Ovary (tissue), 9 donors: ENCODE measurements around the gene DCHS2. TPM values are rescaled to one million over a fixed set of nuclear protein-coding genes. Genes with fewer than 3 reads are reported as not detected.

Experiments
- DNase-seq, 5 donors: peaks; one replicate each; pipeline ENCODE4 v3.0.0-alpha.2; 2019 to 2020
- H3K27ac ChIP-seq, 2 donors: fragments of 200-600 bp; one replicate each; pipeline versions ENCODE4 v1.5.1 to v1.8.0; 2019 to 2022
- H3K27me3 ChIP-seq: fragments of 200-600 bp; one replicate; pipeline ENCODE4 v1.8.0; 2022
- H3K36me3 ChIP-seq: fragments of 200-600 bp; sonication (generic); one replicate; pipeline ENCODE4 v1.5.1; 2019
- H3K4me1 ChIP-seq: one replicate; pipeline ENCODE4 v1.8.1; 2013; ENCODE audit warnings: mild to moderate bottlenecking, moderate library complexity; ENCODE audit not compliant: insufficient read depth
- H3K4me3 ChIP-seq: fragments of 200-600 bp; sonication (generic); one replicate; pipeline ENCODE4 v1.5.1; 2017
- H3K9me3 ChIP-seq, 2 donors: fragments of 200-600 bp in 1 of 2; sonication (generic) in 1 of 2; one replicate each; pipeline versions ENCODE4 v1.5.1 to v1.8.1; 2013 to 2019; ENCODE audit warnings: mild to moderate bottlenecking in 1 of 2, moderate library complexity in 1 of 2
- CTCF ChIP-seq, 3 donors: fragments of 450-650 bp in 2 of 3; fragments of 200-600 bp in 1 of 3; IDR thresholded peaks; one replicate each; pipeline versions ENCODE4 v1.5.1 to v1.8.0; 2016 to 2022; ENCODE audit warnings: antibody characterized with exemption in 3 of 3, mild to moderate bottlenecking in 1 of 3
- EP300 ChIP-seq: sonication (generic); formaldehyde crosslinking; IDR thresholded peaks from one replicate; pipeline ENCODE4 v1.6.1; 2017; ENCODE audit warnings: antibody characterized with exemption
- POLR2A ChIP-seq: fragments of 450-650 bp; IDR thresholded peaks from one replicate; pipeline ENCODE4 v1.6.1; 2017; ENCODE audit warnings: antibody characterized with exemption, mild to moderate bottlenecking, moderate library complexity
- WGBS, 3 donors: extraction: QIAGEN DNeasy Blood & Tissue Kit in 1 of 3; methylation state at CpG; one replicate each; pipeline versions ENCODE4 v1.1.5 to v1.1.7; 2013 to 2017; 5-methylcytosine and 5-hydroxymethylcytosine counted together
- intact Hi-C, 4 donors: fragments of 100-400 bp; cut with DNase I; formaldehyde crosslinking; loops; one replicate each; pipeline versions ENCODE4 v1.11.0 to v1.15.1; 2022 to 2023
- polyA plus RNA-seq, 2 donors: library from polyadenylated mRNA; stranded (reverse); fragments of 200-250 nt in 1 of 2; fragments of 350-450 nt in 1 of 2; fragmentation: Illumina TruSeq in 1 of 2; extraction: RNeasy Lipid Tissue Mini Kit (QIAGEN cat#74804) in 1 of 2; gene quantifications; one replicate each; pipeline ENCODE4 v1.2.3, GENCODE V29; 2013 to 2014
- total RNA-seq, 7 donors: library from RNA; depleted of rRNA in 2 of 7; stranded (reverse); fragments of >200 nt in 2 of 7; fragmentation: NEBNext Ultra II Directional in 3 of 7; extraction: Animal tissue kit (Norgen Biotek cat#: 25700) in 3 of 7; gene quantifications; one replicate each; pipeline versions ENCODE4 v1.1.0 to v1.2.4, GENCODE V29; 2016 to 2023
- donor health status: DM: no; HTN: no; CAD: no; lungs with moderate emphysema.
- donor health status: DM: no; HTN: no; CAD: no.
- donor health status: Bipolar disorder and iron deficiency.
- donor health status: DM: yes; HTN: yes; CAD: no.
- donor health status: DM: no; HTN: no; CAD: no.
- donor health status: DM: yes; HTN: yes; CAD: no.

DCHS2 gene
- total and polyA plus RNA-seq, 9 donors, result 0.68 to 8.7 (median 2.6) TPM

GRCh38 chr4:154424810-154425484 lies 66.7 kb downstream of the DCHS2 start:
- WGBS, 3 donors, result 73 to 75% (median 74%) methylated on average over 7 of the region's 7 CpGs
- H3K9me3 ChIP-seq, result no peaks in the 10 kb centered on the region
- H3K27me3 ChIP-seq, result no peaks in the 10 kb centered on the region
- no peak overlapping the region for H3K4me3 ChIP-seq
- no peak for DNase-seq
- intact Hi-C loops, result no loop called here
- H3K4me1 ChIP-seq, result no peaks in the 10 kb centered on the region
- no peaks in the 10 kb centered on the region for H3K36me3 ChIP-seq
- no peak overlapping the region for H3K27ac ChIP-seq
- TF ChIP-seq POLR2A (no peak), CTCF (IDR thresholded peaks at IDR 0.05) (no peak)

GRCh38 chr4:154422152-154422551 lies 69.4 kb downstream of the DCHS2 start:
- Histone ChIP-seq H3K36me3 (no peaks in the 10 kb centered on the region), H3K27me3 (no peaks in the 10 kb centered on the region), H3K4me1 (no peaks in the 10 kb centered on the region), H3K4me3 (no peak overlapping the region), H3K27ac (no peak overlapping the region), H3K9me3 (no peaks in the 10 kb centered on the region)
- intact Hi-C loops, result no loop called here
- TF ChIP-seq EP300 (no peak), CTCF (IDR thresholded peaks at IDR 0.05) (no peak), POLR2A (no peak)
- no peak for DNase-seq
- 0 to 49% (median 0%) methylated on average over 1 of the region's 1 CpG for WGBS, 3 donors

DNA sequence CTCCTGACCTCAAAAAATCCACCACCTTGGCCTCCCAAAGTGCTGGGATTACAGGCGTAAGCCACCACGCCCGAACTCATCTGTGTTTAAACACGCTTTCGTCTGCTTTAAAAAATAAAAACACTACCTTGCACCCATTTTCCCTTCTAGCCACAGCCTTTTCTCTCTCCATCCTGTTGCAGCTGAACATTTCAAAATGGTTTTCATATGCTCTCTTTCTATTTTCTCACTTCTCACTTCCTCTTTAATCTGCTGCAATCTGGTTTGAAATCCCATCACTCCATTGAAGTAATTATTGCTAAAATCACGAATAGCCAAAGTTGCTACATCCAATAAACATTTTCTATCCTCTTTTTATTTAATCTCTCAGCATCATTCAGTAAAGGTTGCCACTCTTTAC lies 70.0 kb downstream of the DCHS2 start:
- Histone ChIP-seq H3K27ac (no peak overlapping the region), H3K4me1 (no peaks in the 10 kb centered on the region), H3K9me3 (no peaks in the 10 kb centered on the region), H3K36me3 (no peaks in the 10 kb centered on the region), H3K27me3 (no peaks in the 10 kb centered on the region), H3K4me3 (no peak overlapping the region)
- TF ChIP-seq EP300 (no peak), CTCF (IDR thresholded peaks at IDR 0.05) (no peak)
- no peak for DNase-seq
- WGBS, 3 donors, result 85 to 96% (median 88%) methylated on average over 6 of the region's 6 CpGs
- intact Hi-C loops, result no loop called here

DNA sequence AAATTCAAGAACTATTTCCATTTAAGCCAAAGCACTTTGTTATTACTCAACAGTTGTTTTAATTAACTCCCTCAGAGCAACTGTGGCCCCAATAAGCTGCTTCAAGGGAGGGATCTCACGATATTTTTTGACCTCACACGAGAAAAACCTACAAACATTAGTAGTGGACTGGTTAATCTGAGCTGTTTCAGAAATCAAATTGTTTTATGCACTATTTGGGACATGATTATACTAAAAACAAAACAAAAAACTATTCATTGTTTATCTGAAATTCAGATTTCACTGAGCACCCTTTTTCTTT lies 74.3 kb downstream of the DCHS2 start:
- DNase-seq, result no peak
- Histone ChIP-seq H3K4me3 (peak overlapping the region; percentile 43), H3K4me1 (no peaks in the 10 kb centered on the region), H3K36me3 (no peaks in the 10 kb centered on the region), H3K27me3 (no peaks in the 10 kb centered on the region), H3K9me3 (no peaks in the 10 kb centered on the region), H3K27ac (peak overlapping the region in 1 of 2 donors; percentile 36)
- WGBS, 3 donors, result 5 to 9% (median 8%) methylated on average over 2 of the region's 2 CpGs
- intact Hi-C loops, result no loop called here
- TF ChIP-seq POLR2A (no peak), CTCF (IDR thresholded peaks at IDR 0.05) (no peak), EP300 (no peak)
